OCI-LY1 (cell line): Measurements from ENCODE around the gene EZH2.

Experiments
- CTCF ChIP-seq: fragments of 200-600 bp; sonication (generic), shearing (Covaris generic); IDR thresholded peaks from 2 replicates; pipeline ENCODE4 v1.5.1; 2017; ENCODE audit warnings: mild to moderate bottlenecking, antibody characterized with exemption, low read length, moderate library complexity, mixed read lengths
- EZH2 ChIP-seq: fragments of 200-600 bp; sonication (generic), shearing (Covaris generic); IDR thresholded peaks from 2 replicates; pipeline ENCODE4 v1.8.0; 2017; ENCODE audit warnings: borderline replicate concordance, mixed run types, mild to moderate bottlenecking, antibody characterized with exemption, low read length, moderate library complexity, mixed read lengths

DNA sequence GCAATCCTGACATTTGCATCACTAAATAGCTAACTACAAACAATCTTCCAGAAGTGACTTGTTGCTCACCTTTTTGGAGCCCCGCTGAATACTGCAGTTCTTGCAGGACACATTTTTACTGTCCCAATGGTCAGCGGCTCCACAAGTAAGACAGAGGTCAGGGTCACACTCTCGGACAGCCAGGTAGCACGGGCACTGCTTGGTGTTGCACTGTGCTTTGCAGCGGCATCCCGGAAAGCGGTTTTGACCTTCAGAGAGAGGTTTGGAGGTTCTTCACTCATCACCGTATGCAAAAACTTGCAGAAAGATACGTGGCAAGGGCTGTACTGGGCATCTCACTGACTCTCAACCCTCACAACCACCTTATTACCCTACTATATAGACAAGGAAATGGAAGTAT is 70.2 kb downstream of the EZH2 start:
- TF ChIP-seq CTCF (no peak), EZH2 (no peak)
